COLO829 (cell line): Measurements from ENCODE around the gene DNM2.
"Not testable (repeated sequence)": the region's sequence is repeated elsewhere in the genome, so short reads cannot be mapped to it uniquely, and the experiment has no call there.

Source experiments
- DNase-seq: peaks from one replicate; pipeline ENCODE4 v3.0.0; 2012; ENCODE audit warnings: low spot score

Gene DNM2

GRCh38 chr19:10752913-10753704, 35.2 kb downstream of the DNM2 start:
- no peak for DNase-seq

DNA sequence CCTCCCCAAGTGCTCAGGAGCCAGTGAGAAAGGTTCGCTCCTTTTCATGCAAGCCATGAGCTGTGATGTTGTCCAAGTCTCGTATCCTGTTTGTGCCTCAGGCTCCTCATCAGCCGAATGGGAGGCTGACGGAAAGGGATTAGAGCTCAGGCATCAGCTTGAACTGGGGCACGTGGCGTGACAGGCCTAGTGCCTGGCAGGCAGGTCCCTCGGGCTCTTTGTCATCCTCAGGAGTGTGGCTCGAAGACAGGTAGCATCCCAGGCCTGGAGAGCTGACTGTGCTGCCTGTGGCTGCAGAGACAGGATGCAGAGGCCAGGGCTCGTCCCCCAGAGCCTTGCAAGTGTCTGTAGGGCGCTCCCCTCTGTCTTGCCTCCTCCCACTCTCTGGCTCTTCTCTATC, 38.5 kb downstream of the DNM2 start:
- DNase-seq: no peak

- DNase-seq: no peak
These were observed 38.9 kb downstream of the DNM2 start for GRCh38 chr19:10756791-10757190.

GRCh38 chr19:10758050-10758449, 40.2 kb downstream of the DNM2 start:
- DNase-seq: not testable (repeated sequence)

GRCh38 chr19:10758978-10759377, 41.1 kb downstream of the DNM2 start:
- DNase-seq: no peak

DNA sequence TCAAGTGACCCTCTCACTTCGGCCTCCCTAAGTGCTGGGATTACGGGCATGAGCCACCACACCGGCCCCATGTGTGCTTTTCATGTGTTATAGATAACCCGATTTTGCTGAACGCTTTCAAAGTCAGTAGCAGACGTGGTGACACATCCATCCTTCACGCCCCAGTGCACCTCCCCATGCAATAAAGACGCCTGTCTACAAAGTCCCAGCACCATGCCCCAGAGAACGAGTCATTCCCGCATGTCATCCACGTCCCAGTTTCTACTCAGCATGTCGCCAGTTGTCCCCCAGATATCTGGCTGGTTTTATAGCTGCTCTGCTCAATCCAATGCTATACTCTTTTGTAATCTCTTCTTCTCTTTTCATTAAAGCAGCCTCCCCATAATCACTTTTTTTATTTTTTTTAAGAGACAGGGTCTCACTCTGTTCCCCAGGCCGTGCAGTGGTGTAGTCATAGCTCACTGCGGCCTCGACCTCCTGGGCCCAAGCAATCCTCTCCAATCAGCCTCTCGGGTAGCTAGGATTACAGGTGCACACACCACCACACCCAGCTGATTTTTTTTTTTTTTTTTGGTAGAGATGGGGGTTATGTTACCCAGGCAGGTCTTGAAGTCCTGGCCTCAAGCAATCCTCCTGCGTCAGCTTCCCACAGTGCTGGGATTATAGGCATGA, 42.5 kb downstream of the DNM2 start:
- DNase-seq: no peak

GRCh38 chr19:10761443-10762250, 43.8 kb downstream of the DNM2 start:
- DNase-seq: no peak

DNA sequence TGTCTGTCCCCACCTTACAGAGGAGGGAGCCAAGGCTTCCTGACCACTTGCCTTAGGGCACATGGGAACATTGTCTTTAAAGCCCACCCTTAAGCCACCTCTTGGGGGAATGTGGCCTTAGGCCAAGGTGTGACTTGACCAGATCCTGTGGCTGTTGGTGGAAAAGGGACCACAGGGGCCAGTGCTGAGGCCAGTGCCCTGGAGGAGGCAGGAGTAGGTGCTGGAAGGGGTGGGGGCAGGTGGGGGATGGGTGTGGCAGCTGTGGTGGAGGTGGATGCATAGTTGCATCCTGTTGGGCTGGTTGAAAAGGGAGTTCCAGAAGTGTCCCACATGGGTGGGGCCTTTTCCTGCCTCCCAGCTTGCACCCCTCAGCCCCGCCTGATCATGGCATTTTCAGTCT, 44.8 kb downstream of the DNM2 start:
- no peak for DNase-seq

DNA sequence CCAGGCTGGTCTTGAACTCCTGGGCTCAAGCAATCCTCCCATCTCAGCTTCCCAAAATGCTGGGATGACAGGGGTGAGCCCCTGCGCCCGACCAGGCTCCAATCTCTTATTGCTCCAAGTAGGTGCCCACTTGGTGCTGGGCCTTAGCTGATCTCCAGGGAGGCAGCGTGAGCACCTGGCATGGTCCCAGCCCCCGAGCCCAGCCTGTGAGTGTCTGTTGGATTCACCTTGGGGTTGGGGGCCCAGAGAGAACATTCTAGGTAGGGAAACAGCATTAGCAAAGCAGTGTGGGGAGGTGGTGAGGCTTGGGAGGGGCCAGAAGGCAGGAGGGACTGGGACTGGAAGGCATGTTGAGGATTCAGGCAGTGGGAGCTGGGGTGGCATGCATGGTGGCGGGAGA, 45.5 kb downstream of the DNM2 start:
- no peak for DNase-seq

DNA sequence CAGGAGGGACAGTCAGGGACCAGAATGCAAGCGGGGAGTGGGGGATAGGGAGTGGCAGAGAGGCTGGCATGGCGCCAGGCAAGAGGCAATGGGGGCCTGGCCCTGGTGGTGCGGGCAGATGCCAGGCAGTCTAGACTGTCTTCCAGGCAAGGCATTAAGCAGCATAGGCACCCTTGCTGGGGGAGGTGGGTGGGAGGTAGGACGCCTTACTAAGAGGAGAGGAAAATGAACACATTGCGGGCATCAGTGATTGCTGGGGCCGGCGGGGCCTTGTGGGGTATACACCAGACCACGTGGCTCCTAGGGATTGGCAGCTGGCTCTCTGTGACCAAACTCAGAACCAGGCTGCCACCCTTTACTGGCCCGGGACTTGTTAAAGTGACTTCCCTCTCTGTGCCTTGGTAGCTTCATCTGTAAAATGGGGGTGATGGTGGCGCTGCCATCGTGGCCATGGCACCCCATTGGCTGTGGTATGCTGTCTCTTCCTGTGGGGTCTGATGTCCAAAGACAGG, 46.0 kb downstream of the DNM2 start:
- no peak for DNase-seq

- DNase-seq: no peak
These were observed 46.5 kb downstream of the DNM2 start for GRCh38 chr19:10764340-10764894.

DNA sequence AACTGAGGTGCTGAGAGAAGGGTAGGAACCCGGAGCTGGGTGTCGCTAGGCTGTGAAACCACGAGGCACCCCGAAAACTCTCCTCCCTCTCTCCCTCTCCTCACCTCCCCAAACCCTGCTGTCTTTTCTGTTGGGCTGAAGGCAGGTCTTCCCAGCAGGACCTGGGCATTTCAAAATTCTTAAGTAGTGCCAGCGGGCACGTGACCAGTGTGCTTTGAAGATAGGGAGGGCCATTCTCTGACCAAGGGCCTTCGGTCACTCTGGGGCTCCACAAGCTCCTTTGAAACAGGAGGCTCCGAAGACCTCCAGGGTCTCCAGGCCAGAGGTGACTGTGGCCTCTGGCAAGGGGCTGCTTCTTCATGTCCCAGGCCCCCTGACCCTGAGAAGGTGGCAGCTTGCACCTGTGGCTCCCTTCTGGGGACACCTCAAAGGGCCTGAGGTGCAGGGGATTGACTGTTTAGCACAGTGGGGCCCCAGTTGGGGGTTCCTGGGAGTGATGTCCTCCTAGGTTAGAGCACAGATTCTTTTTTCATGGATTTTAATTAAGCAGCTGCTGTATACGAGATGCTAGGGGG, 48.3 kb downstream of the DNM2 start:
- no peak for DNase-seq

DNA sequence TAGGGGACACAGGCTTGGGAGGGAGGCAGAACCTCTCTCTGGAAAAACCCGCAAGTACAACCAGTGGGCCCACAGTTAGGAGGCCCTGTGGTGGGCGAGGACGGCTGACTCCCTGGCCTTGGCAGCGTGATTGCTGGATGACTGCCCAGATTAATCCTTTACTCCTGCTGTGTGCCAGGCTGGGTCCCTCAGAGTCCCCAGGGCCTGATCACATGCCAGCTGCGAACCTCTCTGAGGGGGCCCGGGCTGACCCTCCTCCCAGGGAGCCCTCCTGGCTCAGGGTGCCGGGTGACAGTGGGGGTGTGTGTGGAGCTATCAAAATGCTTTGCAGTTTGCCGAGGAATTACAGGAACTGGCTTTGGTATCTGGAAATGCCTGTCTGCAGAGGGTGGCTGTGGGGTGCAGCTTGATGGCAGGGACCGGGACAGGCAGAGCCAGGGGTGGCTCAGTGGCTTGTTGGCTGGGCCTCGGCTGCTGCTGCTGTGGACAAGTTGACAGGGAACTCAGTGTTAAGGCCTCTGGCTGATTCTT, 48.9 kb downstream of the DNM2 start:
- no peak for DNase-seq

DNA sequence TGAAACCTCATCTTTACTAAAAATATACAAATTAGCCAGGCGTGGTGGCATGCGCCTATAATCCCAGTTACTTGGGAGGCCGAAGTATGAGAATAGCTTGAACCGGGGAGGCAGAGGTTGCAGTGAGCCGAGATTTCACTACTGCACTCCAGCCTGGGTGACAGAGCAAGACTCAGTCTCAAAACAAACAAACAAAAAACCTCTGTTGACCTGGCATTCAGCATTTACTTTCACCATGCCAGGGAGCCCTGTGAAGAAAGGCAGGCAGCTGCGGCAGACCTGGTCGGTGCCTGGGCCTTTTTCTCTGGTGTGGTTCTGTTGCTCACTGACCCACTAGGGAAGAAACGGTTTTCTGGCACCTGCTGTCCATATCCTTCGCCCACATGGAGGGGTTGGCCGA, 49.8 kb downstream of the DNM2 start:
- no peak for DNase-seq

DNA sequence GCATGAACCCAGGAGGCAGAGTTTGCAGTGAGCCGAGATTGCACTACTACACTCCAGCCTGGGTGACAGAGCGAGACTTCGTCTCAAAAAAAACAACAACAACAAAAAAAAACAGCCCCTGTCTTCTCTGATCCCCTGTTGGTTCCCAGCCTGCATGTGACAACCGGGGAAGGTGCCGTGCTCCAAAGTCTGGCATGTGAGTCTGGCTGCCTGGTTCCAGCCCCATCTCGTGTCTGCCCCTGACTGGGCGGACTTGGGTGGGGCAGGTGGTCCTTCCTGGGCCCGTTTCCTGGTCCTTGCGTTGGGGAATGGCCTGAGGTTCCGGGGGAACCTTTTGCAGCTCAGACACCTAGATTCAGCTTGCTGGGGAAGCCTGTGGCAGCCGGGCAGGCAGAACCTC, 50.5 kb downstream of the DNM2 start:
- no peak for DNase-seq

- no peak for DNase-seq
These were observed 51.1 kb downstream of the DNM2 start for GRCh38 chr19:10768936-10769335.

DNA sequence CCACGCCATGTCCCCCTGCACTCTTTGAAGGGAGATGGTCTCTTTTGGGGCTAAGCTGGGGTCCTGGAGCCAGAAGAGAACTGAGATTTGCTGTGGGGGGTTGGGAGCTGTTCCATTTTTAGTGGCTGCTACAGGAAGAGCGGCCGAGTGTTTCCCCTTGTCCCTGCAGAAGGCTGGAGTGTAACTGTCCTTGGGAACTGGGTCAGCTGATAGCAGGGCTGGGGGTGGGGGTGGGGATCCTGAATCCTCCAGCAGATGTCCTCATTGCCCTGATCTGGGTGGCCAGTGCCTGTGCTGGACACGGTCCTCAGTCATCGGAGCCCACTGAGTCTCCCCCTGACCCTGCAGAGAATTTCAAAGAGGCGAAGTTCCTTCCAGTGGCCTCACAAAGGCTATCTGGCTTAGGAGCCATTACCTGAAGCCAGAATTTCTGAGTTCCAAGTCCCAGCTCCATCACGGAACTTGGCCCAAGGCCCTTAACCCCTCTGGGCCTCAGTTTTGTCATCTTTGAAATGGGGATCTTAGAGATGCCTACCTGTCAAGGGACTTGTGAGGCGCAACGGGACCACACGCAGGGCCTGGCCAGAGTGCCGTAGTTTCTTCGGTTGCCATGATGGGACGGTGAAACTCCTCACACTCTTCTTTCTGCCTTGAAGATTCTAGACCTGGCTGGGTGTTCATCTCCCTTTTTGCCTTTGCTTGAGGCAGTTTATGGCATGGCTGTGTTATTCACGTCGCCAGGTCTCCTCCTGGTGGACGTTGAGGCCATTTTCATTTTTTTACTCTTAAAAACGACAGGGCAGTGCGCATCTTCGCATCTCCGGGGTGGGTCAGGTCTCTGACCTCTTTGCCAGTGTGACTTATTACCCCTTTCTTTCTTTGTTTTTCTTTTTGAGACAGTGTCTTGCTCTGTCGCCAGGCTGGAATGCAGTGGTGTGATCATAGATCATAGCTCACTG, 51.9 kb downstream of the DNM2 start:
- DNase-seq: no peak

DNA sequence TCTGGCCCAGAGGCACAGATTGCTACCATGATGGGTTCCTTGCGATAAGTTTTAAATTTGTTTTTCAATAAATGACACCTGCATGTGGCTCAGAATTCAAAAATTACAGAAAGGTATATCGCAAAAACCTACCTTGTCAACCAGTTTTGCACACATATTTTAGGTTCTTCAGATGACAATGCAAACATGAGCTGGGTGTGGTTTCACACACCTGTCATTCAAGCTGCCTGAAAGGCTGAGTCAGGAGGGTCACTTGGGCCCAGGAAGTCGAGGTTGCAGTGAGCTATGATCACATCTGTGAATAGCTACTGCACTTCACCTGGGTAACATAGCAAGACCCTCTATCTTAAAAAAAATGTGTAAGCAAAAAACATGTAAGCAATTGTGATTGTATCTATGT, 56.1 kb downstream of the DNM2 start:
- DNase-seq: no peak

DNA sequence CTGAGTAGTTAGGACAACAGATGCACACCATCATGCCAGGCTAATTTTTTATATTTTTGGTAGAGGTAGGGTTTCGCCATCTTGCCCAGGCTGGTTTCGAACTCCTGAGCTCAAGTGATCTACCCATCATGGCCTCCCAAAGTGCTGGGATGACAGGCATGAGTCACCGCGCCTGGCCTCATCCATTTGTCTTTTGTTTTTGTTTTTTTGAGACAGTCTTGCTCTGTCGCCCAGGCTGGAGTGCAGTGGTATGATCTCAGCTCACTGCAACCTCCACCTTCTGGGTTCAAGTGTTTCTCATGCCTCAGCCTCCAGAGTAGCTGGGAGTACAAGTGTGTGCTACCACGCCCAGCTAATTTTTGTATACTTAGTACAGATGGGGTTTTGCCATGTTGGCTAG, 57.0 kb downstream of the DNM2 start:
- DNase-seq: no peak

GRCh38 chr19:10776900-10777650, 59.2 kb downstream of the DNM2 start:
- DNase-seq: no peak
